ENCODE results near the gene CNGA4.

DNA sequence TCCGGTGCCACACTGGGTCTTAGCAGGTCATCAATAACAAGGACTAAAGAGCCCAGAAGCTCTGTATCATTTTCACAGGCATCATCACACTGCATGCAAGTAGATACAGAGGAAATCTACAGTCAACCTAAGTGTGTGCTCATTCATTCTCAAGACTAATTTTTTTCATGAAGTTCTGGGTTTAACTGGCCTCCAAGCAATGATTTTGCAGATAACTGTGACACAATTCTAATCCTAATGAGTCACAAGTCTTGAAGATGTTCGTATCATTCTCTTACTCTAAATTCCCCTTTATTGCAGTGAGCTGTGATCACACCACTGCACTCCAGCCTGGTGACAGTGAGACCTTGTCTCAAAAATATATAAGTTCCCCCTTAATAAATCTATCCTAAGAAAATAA, 37.4 kb upstream of the CNGA4 start:
- no peak for TF ChIP-seq EZH2 (IDR thresholded peaks at IDR 0.05)
- TF ChIP-seq POLR2AphosphoS5 (IDR thresholded peaks at IDR 0.05; ENCODE audit: borderline replicate concordance, low read depth, low read length) = no peak
- no peak for TF ChIP-seq FOXP2 (optimal IDR thresholded peaks at IDR 0.05; ENCODE audit: control extremely low read depth, extremely low read length, insufficient read depth)
